Measurements from ENCODE around the gene ERCC1.

DNA sequence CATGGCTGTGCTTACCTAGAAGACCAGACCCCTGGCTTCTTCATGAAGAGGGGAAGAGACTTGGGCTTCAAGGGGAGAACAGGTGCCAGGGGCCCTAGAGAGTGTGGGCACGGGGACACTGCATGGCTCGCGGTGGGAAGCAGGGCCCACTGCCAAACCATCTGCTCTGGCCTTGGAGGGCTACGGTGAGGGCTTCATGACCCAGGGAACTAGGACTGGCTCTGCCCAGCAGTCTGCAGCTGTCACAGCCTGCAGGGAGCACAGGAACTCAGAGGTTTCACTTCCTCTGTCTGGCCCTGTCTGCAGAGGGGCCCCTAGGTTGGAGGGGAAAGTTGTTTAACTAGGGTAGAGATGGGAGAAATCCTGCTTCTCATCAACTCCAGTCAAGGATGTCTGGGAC lies 4.3 kb downstream of the ERCC1 start:
- 0 out of 2 replicates have a peak, but pooled peaks have one; percentile 34 for TF ChIP-seq POLR2AphosphoS5 (IDR thresholded peaks at IDR 0.05; ENCODE audit: low read depth, low read length)
- no peak for TF ChIP-seq TAF1 (IDR thresholded peaks at IDR 0.05; ENCODE audit: low read depth, low read length)
- TF ChIP-seq POLR2A (IDR thresholded peaks at IDR 0.05; ENCODE audit: low read depth, low read length): no peak
